Measurements from ENCODE around the gene KCNH6.

The KCNH6 gene

GRCh38 chr17:63523253-63523855, at the start of gene KCNH6:
Gene KCNH6 (plus strand): TSS chr17:63523358. CDS start chr17:63523414, 56 bp downstream.
- Histone ChIP-seq H3K27me3 (ENCODE audit: control insufficient read depth in 2 of 2, insufficient read depth in 2 of 2, low read length in 2 of 2) (peaks cover 0 to 3% of the 10 kb centered on the region in 2 donors), H3K9ac (ENCODE audit: low read depth in 1 of 2, low read length in 2 of 2) (no peak within 1 kb of the TSS), H3K9me3 (ENCODE audit: control insufficient read depth in 2 of 2, low read length in 2 of 2) (no peaks in the 10 kb centered on the region), H3K36me3 (ENCODE audit: control insufficient read depth in 2 of 2, insufficient read depth in 2 of 2, low read length in 2 of 2) (no peaks in the 10 kb centered on the region), H3K4me1 (ENCODE audit: control insufficient read depth in 2 of 2, insufficient read depth in 2 of 2, low read length in 2 of 2) (peaks cover 7 to 11% of the 10 kb centered on the region in 2 donors), H3K4me3 (ENCODE audit: low read length in 2 of 2) (peak within 1 kb of the TSS in 1 of 2 donors; percentile 31), H3K27ac (ENCODE audit: low read depth in 2 of 2, low read length in 2 of 2) (no peak within 1 kb of the TSS)

GRCh38 chr17:63474174-63474573, 49.0 kb upstream of the KCNH6 start:
- H3K4me3 ChIP-seq (ENCODE audit: low read length in 2 of 2): no peak overlapping the region
- H3K27me3 ChIP-seq (ENCODE audit: control insufficient read depth in 2 of 2, insufficient read depth in 2 of 2, low read length in 2 of 2): peaks cover 0 to 6% of the 10 kb centered on the region in 2 donors
- peaks cover 15 to 34% of the 10 kb centered on the region in 2 donors for H3K4me1 ChIP-seq (ENCODE audit: control insufficient read depth in 2 of 2, insufficient read depth in 2 of 2, low read length in 2 of 2)
- no peak overlapping the region for H3K9ac ChIP-seq (ENCODE audit: low read depth in 1 of 2, low read length in 2 of 2)
- H3K9me3 ChIP-seq (ENCODE audit: control insufficient read depth in 2 of 2, low read length in 2 of 2): no peaks in the 10 kb centered on the region
- no peak overlapping the region for H3K27ac ChIP-seq (ENCODE audit: low read depth in 2 of 2, low read length in 2 of 2)
- no peaks in the 10 kb centered on the region for H3K36me3 ChIP-seq (ENCODE audit: control insufficient read depth in 2 of 2, insufficient read depth in 2 of 2, low read length in 2 of 2)

- H3K9me3 ChIP-seq (ENCODE audit: control insufficient read depth in 2 of 2, low read length in 2 of 2): no peaks in the 10 kb centered on the region
- peaks cover 15 to 35% of the 10 kb centered on the region in 2 donors for H3K4me1 ChIP-seq (ENCODE audit: control insufficient read depth in 2 of 2, insufficient read depth in 2 of 2, low read length in 2 of 2)
- H3K27ac ChIP-seq (ENCODE audit: low read depth in 2 of 2, low read length in 2 of 2): no peak overlapping the region
- peaks cover 0 to 1% of the 10 kb centered on the region in 2 donors for H3K36me3 ChIP-seq (ENCODE audit: control insufficient read depth in 2 of 2, insufficient read depth in 2 of 2, low read length in 2 of 2)
- H3K4me3 ChIP-seq (ENCODE audit: low read length in 2 of 2): no peak overlapping the region
- no peak overlapping the region for H3K9ac ChIP-seq (ENCODE audit: low read depth in 1 of 2, low read length in 2 of 2)
- peaks cover 0 to 6% of the 10 kb centered on the region in 2 donors for H3K27me3 ChIP-seq (ENCODE audit: control insufficient read depth in 2 of 2, insufficient read depth in 2 of 2, low read length in 2 of 2)
Measured at GRCh38 chr17:63474586-63475460, 48.3 kb upstream of the KCNH6 start.

DNA sequence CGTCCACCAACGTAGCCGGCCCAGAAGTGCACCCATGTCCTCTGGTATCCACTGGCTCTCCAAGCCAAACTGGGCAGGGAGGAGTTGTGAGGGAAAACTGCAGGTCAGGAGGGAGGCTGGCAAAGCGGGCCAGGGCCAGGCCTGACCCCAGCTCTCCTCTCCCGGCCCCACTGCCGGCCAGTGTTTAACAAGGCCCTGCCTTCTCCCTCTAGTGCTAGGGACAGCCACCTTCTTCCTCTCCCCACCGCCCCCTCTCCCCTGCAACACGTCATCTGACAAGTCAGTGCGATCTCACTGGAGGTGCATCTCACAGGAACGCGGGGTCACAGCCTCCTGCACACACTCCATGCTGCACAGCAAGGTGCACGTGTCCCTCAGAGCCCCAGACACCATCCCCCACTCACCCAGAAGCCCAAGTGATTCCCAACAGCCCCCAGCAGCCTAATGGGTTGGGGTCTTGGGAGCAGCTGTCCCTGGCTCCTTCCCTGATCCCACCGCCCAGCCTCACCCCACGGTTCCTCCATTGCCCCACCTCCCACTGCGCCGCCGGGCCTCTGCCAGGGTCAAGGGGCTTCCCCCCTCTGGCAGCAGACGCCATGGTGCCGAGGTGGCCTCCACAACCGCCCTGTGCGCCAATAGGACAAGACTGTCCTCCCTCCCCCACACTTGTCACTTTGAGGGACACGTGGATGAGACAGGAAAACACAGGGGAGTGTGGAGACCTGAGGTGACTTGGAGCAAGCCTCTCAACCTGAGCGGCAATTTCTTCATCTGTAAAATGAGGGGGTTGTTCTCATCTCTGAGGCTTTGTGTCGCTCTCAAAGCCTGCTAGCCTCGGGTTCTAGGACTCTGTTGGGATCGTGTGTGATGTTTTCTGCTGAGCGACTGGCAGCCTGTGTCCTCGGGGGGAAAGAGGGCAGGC, 47.4 kb upstream of the KCNH6 start:
- Histone ChIP-seq H3K4me1 (ENCODE audit: control insufficient read depth in 2 of 2, insufficient read depth in 2 of 2, low read length in 2 of 2) (peaks cover 15 to 35% of the 10 kb centered on the region in 2 donors), H3K36me3 (ENCODE audit: control insufficient read depth in 2 of 2, insufficient read depth in 2 of 2, low read length in 2 of 2) (peaks cover 0 to 7% of the 10 kb centered on the region in 2 donors), H3K27ac (ENCODE audit: low read depth in 2 of 2, low read length in 2 of 2) (no peak overlapping the region), H3K4me3 (ENCODE audit: low read length in 2 of 2) (peak overlapping the region in 1 of 2 donors; percentile 13), H3K9me3 (ENCODE audit: control insufficient read depth in 2 of 2, low read length in 2 of 2) (no peaks in the 10 kb centered on the region), H3K27me3 (ENCODE audit: control insufficient read depth in 2 of 2, insufficient read depth in 2 of 2, low read length in 2 of 2) (peaks cover 0 to 6% of the 10 kb centered on the region in 2 donors), H3K9ac (ENCODE audit: low read depth in 1 of 2, low read length in 2 of 2) (no peak overlapping the region)

DNA sequence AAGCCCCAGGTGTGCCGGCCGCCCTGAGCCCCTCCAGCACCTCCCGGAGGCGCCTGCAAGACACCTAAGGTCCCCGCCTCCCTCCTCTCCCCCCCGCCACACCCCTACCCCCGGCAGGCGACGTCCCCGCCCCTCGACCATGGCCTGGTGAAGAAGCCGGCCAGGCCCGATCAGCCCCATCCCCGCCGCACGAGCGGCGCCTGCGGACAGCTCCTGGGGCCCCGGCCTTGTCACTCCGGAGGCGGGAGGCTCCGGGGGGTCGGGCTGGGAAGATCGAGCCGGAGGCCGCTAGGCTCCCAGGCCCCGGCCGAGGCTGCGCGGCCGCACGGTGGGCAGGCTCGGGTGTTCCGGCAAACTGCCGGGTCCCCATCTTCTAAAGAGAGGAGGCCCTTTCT, 46.7 kb upstream of the KCNH6 start:
- Histone ChIP-seq H3K9me3 (ENCODE audit: control insufficient read depth in 2 of 2, low read length in 2 of 2) (no peaks in the 10 kb centered on the region), H3K4me1 (ENCODE audit: control insufficient read depth in 2 of 2, insufficient read depth in 2 of 2, low read length in 2 of 2) (peaks cover 15 to 35% of the 10 kb centered on the region in 2 donors), H3K36me3 (ENCODE audit: control insufficient read depth in 2 of 2, insufficient read depth in 2 of 2, low read length in 2 of 2) (peaks cover 0 to 7% of the 10 kb centered on the region in 2 donors), H3K4me3 (ENCODE audit: low read length in 2 of 2) (peak overlapping the region; percentile 56 to 67), H3K27me3 (ENCODE audit: control insufficient read depth in 2 of 2, insufficient read depth in 2 of 2, low read length in 2 of 2) (peaks cover 0 to 6% of the 10 kb centered on the region in 2 donors), H3K9ac (ENCODE audit: low read depth in 1 of 2, low read length in 2 of 2) (peak overlapping the region in 1 of 2 donors; percentile 50), H3K27ac (ENCODE audit: low read depth in 2 of 2, low read length in 2 of 2) (peak overlapping the region; percentile 79 to 84)

GRCh38 chr17:63476854-63477479, 46.2 kb upstream of the KCNH6 start, which contains the start of gene ACE:
Gene ACE (plus strand): TSS chr17:63477061. CDS start chr17:63477095, 34 bp downstream.
- H3K9ac ChIP-seq (ENCODE audit: low read depth in 1 of 2, low read length in 2 of 2): peak within 1 kb of the TSS; percentile 56 to 61
- H3K27ac ChIP-seq (ENCODE audit: low read depth in 2 of 2, low read length in 2 of 2): peak within 1 kb of the TSS; percentile 79 to 84
- H3K4me3 ChIP-seq (ENCODE audit: low read length in 2 of 2): peak within 1 kb of the TSS; percentile 67 to 70
- peaks cover 0 to 6% of the 10 kb centered on the region in 2 donors for H3K27me3 ChIP-seq (ENCODE audit: control insufficient read depth in 2 of 2, insufficient read depth in 2 of 2, low read length in 2 of 2)
- H3K4me1 ChIP-seq (ENCODE audit: control insufficient read depth in 2 of 2, insufficient read depth in 2 of 2, low read length in 2 of 2): peaks cover 15 to 35% of the 10 kb centered on the region in 2 donors
- no peaks in the 10 kb centered on the region for H3K9me3 ChIP-seq (ENCODE audit: control insufficient read depth in 2 of 2, low read length in 2 of 2)
- peaks cover 0 to 7% of the 10 kb centered on the region in 2 donors for H3K36me3 ChIP-seq (ENCODE audit: control insufficient read depth in 2 of 2, insufficient read depth in 2 of 2, low read length in 2 of 2)

DNA sequence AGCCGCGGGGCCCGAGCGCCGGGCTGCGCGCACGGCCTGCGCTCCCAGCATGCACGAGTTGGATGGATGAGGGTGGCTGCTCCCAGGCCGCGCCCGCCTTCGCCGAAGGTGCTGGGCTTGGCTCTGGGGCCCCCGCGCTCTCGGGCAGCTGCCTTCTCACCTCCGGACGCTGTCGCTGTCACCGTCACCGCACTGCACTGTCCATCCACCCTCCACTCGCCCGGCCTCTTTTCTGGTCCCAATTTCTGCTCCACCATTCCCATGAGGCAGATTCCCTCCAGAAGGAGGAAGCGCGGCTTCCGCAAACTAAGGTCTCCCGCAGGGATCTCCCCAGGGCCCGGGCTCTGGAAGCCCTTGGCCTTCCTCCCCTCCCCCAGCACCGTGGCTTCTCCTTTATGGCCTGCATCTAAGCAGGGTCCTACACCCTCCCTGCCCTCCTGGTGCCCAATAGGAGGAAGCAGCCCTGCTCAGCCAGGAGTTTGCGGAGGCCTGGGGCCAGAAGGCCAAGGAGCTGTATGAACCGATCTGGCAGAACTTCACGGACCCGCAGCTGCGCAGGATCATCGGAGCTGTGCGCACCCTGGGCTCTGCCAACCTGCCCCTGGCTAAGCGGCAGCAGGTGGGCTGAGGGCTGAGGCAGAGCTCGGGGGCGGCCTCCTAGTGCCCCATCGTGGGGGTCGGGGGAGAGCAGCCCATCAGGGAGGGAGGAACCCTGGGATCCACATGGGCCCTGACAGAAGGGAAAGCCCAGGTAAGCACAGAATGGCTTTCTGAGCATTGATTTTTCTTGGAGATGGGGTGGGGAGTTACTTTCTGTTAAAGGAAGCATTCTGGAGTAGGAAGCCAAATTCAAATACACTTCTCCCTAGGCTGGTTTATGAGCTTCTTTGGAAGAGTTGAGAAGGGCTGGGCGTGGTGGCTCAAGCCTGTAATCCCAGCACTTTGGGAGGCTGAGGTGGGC, 45.4 kb upstream of the KCNH6 start:
- Histone ChIP-seq H3K27ac (ENCODE audit: low read depth in 2 of 2, low read length in 2 of 2) (peak overlapping the region; percentile 79 to 84), H3K4me1 (ENCODE audit: control insufficient read depth in 2 of 2, insufficient read depth in 2 of 2, low read length in 2 of 2) (peaks cover 15 to 35% of the 10 kb centered on the region in 2 donors), H3K9ac (ENCODE audit: low read depth in 1 of 2, low read length in 2 of 2) (peak overlapping the region; percentile 56 to 61)

GRCh38 chr17:63478814-63479494, 44.2 kb upstream of the KCNH6 start:
- Histone ChIP-seq H3K4me1 (ENCODE audit: control insufficient read depth in 2 of 2, insufficient read depth in 2 of 2, low read length in 2 of 2) (peaks cover 15 to 35% of the 10 kb centered on the region in 2 donors), H3K27ac (ENCODE audit: low read depth in 2 of 2, low read length in 2 of 2) (peak overlapping the region in 1 of 2 donors; percentile 79), H3K9me3 (ENCODE audit: control insufficient read depth in 2 of 2, low read length in 2 of 2) (no peaks in the 10 kb centered on the region), H3K4me3 (ENCODE audit: low read length in 2 of 2) (peak overlapping the region; percentile 22 to 67), H3K9ac (ENCODE audit: low read depth in 1 of 2, low read length in 2 of 2) (peak overlapping the region in 1 of 2 donors; percentile 39), H3K36me3 (ENCODE audit: control insufficient read depth in 2 of 2, insufficient read depth in 2 of 2, low read length in 2 of 2) (peaks cover 0 to 11% of the 10 kb centered on the region in 2 donors), H3K27me3 (ENCODE audit: control insufficient read depth in 2 of 2, insufficient read depth in 2 of 2, low read length in 2 of 2) (peaks cover 0 to 6% of the 10 kb centered on the region in 2 donors)

More for the DNA sequence above, 45.4 kb upstream of the KCNH6 start:
- Histone ChIP-seq H3K27me3 (ENCODE audit: control insufficient read depth in 2 of 2, insufficient read depth in 2 of 2, low read length in 2 of 2) (peaks cover 0 to 6% of the 10 kb centered on the region in 2 donors), H3K36me3 (ENCODE audit: control insufficient read depth in 2 of 2, insufficient read depth in 2 of 2, low read length in 2 of 2) (peaks cover 0 to 11% of the 10 kb centered on the region in 2 donors), H3K9me3 (ENCODE audit: control insufficient read depth in 2 of 2, low read length in 2 of 2) (no peaks in the 10 kb centered on the region), H3K4me3 (ENCODE audit: low read length in 2 of 2) (peak overlapping the region; percentile 67 to 70)

Measured in mucosa of rectum (tissue), 2 donors.